Astrocyte of the cerebellum (primary cell): ENCODE data around the gene MEIS2.
A peak's percentile ranks its signal among the peaks of the same experiment; 100 is the strongest.

ENCODE experiments used
- DNase-seq: peaks from one replicate; pipeline ENCODE4 v3.0.0-alpha.2; 2011; ENCODE audit warnings: low read depth
- H3K4me3 ChIP-seq: 2 replicates; pipeline ENCODE4 v1.5.1; 2011; ENCODE audit warnings: mild to moderate bottlenecking, low read depth, low read length, moderate library complexity
- in situ Hi-C: cut with HindIII; loops from 2 replicates; pipeline ENCODE4 v1.10.0; 2017; ENCODE audit warnings: low sequenced_read_pairs
- TF ChIP-seq, protein P1 (sequence below): IDR thresholded peaks from 2 replicates; pipeline ENCODE4 v1.5.1; 2012; ENCODE audit warnings: low read length, low read depth, moderate library complexity, mild to moderate bottlenecking; ENCODE audit errors: missing control alignments

The MEIS2 gene

DNA sequence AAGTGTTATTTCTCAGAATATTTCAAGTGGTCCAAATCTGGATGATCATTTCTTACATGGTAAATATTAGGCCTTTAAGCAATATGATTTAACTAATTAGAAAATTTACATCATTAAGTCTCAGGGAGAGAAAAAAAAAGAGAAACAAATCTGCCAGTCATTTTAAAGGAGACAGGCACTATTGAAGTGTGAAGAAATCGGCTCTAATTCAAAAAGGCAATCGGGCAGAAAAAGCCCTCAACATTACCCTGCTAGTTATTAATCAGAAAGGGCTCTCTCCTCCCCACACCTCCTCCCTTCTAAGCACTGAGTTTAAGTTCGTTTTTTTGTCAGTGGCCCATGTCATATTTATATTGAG is 215.9 kb downstream of the MEIS2 start:
- no peak overlapping the region for H3K4me3 ChIP-seq
- in situ Hi-C loops, result loop anchor here (25.0 kb wide), 1 partner anchor 228 kb away; the partner anchor contains the start of gene MEIS2
- no peak for DNase-seq
- TF ChIP-seq, protein P1, sequence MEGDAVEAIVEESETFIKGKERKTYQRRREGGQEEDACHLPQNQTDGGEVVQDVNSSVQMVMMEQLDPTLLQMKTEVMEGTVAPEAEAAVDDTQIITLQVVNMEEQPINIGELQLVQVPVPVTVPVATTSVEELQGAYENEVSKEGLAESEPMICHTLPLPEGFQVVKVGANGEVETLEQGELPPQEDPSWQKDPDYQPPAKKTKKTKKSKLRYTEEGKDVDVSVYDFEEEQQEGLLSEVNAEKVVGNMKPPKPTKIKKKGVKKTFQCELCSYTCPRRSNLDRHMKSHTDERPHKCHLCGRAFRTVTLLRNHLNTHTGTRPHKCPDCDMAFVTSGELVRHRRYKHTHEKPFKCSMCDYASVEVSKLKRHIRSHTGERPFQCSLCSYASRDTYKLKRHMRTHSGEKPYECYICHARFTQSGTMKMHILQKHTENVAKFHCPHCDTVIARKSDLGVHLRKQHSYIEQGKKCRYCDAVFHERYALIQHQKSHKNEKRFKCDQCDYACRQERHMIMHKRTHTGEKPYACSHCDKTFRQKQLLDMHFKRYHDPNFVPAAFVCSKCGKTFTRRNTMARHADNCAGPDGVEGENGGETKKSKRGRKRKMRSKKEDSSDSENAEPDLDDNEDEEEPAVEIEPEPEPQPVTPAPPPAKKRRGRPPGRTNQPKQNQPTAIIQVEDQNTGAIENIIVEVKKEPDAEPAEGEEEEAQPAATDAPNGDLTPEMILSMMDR, result no peak

DNA sequence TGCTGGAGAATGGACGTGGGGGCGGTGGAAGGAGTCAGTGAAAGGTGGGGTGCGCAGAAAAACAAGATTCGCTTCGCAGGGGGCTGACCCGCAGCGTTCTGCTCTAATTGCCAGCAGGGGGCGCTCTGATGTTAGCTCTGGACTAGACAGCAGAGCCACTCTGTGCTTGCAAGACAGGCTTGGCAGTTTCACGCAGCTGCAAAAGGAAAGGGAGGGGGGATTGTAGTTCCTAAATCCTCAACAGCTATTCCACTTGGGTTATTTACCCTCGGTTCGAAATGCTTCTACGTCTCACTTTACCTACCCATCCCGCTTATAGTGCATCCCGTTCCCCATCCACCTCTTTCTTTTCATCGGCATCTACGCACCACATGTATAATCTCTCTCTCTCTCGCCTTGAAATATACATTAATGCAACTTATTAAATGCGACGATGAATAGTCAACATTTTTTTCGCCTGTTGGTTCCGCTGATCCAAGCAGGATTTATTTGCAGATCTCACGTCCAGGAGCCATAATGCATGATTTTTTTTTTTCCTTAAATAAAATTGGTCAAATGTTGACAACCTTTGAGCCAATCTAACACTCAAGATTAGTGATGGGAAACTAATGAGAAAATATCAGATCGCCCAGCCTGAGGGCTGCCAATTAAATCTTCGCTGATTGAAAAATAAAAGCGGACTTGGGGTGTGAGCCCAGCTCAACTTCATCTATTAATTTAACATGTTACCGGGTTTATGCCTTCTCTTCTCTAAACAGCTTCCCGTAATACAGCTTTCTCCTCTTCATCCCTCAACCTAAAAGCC is 216.4 kb downstream of the MEIS2 start:
- H3K4me3 ChIP-seq, result peak overlapping the region; percentile 33
- peak; percentile 85 for DNase-seq
- in situ Hi-C loops, result loop anchor here (25.0 kb wide), 1 partner anchor 228 kb away; the partner anchor contains the start of gene MEIS2
- TF ChIP-seq, protein P1, result peak; percentile 84

DNA sequence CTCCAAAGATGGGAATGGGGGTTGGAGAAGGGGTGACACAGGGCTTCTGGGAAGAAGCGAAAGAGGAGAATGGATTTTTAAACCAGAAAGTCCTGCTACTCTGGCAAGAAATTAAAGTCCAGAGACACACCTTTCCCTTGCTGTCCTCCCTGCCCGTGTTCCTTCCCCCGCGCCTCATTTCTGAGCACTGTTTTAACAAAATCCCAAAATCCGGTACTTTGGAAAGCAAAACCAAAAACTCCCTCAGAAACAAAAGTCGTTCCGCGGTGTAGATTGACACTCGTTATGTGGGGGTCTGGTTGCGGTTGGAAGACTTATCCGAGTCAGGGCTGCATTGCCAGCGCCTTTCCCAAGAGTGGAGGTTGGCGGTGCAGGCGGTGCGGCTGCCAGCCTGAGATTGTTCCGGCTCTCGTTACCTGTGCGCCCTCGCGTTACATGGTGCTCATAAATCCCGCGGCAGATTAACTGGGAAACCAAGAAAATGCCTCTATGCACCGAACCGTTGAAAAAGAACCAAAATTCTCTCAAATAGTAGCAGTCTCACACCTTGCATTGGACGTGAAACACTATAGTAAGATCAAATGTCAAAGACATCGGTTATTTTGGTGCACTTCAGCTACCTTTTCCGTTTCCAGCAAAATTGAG is 217.7 kb downstream of the MEIS2 start:
- in situ Hi-C loops, result loop anchor here (25.0 kb wide), 1 partner anchor 230 kb away; the partner anchor contains the start of gene MEIS2
- DNase-seq, result no peak
- H3K4me3 ChIP-seq, result peak overlapping the region; percentile 33
- TF ChIP-seq, protein P1, result no peak

DNA sequence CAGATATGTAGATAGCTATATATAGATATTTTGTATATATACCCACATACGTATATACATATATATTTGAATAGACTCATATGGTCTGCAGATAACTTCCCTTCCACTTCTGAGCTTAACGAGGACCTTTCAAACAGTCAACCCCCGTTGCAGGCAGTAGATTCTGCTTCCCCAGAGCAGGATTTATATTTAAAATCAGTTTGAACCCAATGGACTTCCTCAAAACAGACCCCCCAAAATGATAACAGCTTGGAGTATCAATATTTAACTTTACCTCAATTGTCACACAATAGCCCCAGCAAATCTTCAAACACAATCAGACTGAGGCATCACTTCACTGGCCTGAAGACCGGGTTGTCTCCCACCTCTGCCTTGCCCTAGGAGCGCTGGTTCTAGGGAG is 218.3 kb downstream of the MEIS2 start:
- H3K4me3 ChIP-seq, result peak overlapping the region; percentile 33

DNA sequence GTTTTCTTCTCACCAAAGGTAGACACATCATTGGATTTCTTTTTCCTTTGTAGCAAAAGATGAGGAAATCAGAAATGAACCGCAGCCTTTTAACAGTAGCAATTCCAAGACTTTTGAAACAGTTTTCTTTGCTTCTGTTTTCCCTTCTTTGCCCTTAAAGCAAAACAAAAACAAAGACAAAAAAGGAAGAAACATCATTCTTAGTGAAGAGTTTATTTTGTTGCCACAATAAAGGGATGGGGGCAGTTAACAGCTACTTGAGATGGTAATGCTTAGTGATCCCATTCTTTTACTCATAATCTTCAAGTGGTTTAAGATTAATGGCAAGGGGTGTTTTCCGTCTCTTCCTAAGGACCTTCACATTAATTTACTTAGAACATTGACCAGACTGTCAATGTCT is 218.8 kb downstream of the MEIS2 start:
- in situ Hi-C loops, result loop anchor here (25.0 kb wide), 1 partner anchor 231 kb away; the partner anchor contains the start of gene MEIS2
- DNase-seq, result no peak
- no peak overlapping the region for H3K4me3 ChIP-seq
- TF ChIP-seq, protein P1, result no peak

More for the DNA sequence above, 218.3 kb downstream of the MEIS2 start:
- no peak for DNase-seq
- TF ChIP-seq, protein P1, result no peak
- in situ Hi-C loops, result loop anchor here (25.0 kb wide), 1 partner anchor 230 kb away; the partner anchor contains the start of gene MEIS2

DNA sequence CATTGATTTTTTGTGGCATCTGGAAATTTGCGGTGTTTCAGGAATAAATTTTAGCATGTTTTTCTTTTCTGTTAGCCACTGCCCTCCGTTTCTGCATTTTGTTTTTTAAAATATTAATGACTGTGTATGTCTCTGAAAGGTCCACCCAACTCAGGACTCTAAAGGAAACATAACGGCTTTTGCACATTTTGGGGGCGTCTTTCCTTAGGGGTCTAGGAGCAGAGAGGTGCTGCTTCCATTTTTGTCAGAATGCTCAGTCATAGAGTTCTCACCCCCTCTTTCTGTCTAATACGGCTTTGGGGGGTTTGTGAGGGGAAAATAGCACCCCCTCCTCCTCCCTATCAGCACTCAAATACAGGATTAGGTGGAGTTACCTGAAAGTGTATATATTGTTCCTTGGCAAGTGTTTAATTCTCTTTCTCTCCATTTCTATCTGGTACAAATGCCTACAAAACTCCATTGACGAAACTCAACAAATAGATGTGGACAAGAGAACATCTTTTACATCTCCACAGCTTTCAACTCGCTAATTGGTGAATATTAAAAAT is 219.4 kb downstream of the MEIS2 start:
- TF ChIP-seq, protein P1, result no peak
- no peak for DNase-seq
- in situ Hi-C loops, result loop anchor here (25.0 kb wide), 1 partner anchor 231 kb away; the partner anchor contains the start of gene MEIS2
- no peak overlapping the region for H3K4me3 ChIP-seq
